Uterus (tissue), 4 donors: ENCODE results near the gene TTC3. TPM values are rescaled to one million over a fixed set of nuclear protein-coding genes. Genes with fewer than 3 reads are reported as not detected.
"Not testable (repeated sequence)": the region's sequence is repeated elsewhere in the genome, so short reads cannot be mapped to it uniquely, and the experiment has no call there.

Experiments used
- DNase-seq, 2 donors: peaks; one replicate each; pipeline ENCODE4 v3.0.0-alpha.2; 2019 to 2020
- H3K27ac ChIP-seq, 2 donors: fragments of 200-600 bp; sonication (generic); 1 replicate in 1 of 2; 2 replicates in 1 of 2; pipeline ENCODE4 v1.5.1; 2016 to 2018
- H3K27me3 ChIP-seq, 2 donors: fragments of 200-600 bp; sonication (generic); one replicate each; pipeline ENCODE4 v1.5.1; 2018 to 2019; ENCODE audit warnings: control low read depth in 1 of 2
- H3K36me3 ChIP-seq, 2 donors: fragments of 200-600 bp; sonication (generic); one replicate each; pipeline ENCODE4 v1.5.1; 2019; ENCODE audit warnings: control low read depth in 1 of 2
- H3K4me1 ChIP-seq, 2 donors: fragments of 200-600 bp; sonication (generic); one replicate each; pipeline ENCODE4 v1.5.1; 2018 to 2019; ENCODE audit warnings: control low read depth in 1 of 2
- H3K4me3 ChIP-seq, 2 donors: fragments of 200-600 bp; sonication (generic); 1 replicate in 1 of 2; 2 replicates in 1 of 2; pipeline ENCODE4 v1.5.1; 2018 to 2019; ENCODE audit warnings: mild to moderate bottlenecking in 1 of 2
- H3K9me3 ChIP-seq, 2 donors: fragments of 200-600 bp; sonication (generic); one replicate each; pipeline ENCODE4 v1.5.1; 2019; ENCODE audit warnings: control low read depth in 1 of 2
- POLR2A ChIP-seq, 2 donors: fragments of 450-650 bp; IDR thresholded peaks; one replicate each; pipeline ENCODE4 v1.6.1; 2016; ENCODE audit warnings: antibody characterized with exemption in 2 of 2, mild to moderate bottlenecking in 1 of 2, moderate library complexity in 1 of 2
- intact Hi-C: fragments of 100-400 bp; cut with DNase I; formaldehyde crosslinking; loops from one replicate; pipeline ENCODE4 v1.15.1; 2023; ENCODE audit warnings: low total_unique reads
- total RNA-seq, 4 donors: library from RNA; depleted of rRNA in 3 of 4; stranded (reverse); fragments of >200 nt in 3 of 4; gene quantifications; one replicate each; pipeline versions ENCODE4 v1.1.0 to v1.2.4, GENCODE V29; 2014 to 2023
- TF ChIP-seq, protein P1 (sequence below), 4 experiments: fragments of 200-600 bp in 2 of 4; fragments of 450-650 bp in 2 of 4; sonication (generic) in 2 of 4; IDR thresholded peaks; one replicate each; pipeline ENCODE4 v1.5.1; 2016 to 2019; ENCODE audit warnings: antibody characterized with exemption in 4 of 4, mild to moderate bottlenecking in 2 of 4, moderate library complexity in 1 of 4
- donor health status: DM: yes; HTN: yes; CAD: no.

Gene TTC3
- total RNA-seq, 4 donors from 2014 or later = 104 to 522 (median 193) TPM

GRCh38 chr21:37045556-37045955 is 27.5 kb upstream of the TTC3 start:
- TF ChIP-seq POLR2A (IDR thresholded peaks at IDR 0.05) = no peak
- TF ChIP-seq, protein P1, sequence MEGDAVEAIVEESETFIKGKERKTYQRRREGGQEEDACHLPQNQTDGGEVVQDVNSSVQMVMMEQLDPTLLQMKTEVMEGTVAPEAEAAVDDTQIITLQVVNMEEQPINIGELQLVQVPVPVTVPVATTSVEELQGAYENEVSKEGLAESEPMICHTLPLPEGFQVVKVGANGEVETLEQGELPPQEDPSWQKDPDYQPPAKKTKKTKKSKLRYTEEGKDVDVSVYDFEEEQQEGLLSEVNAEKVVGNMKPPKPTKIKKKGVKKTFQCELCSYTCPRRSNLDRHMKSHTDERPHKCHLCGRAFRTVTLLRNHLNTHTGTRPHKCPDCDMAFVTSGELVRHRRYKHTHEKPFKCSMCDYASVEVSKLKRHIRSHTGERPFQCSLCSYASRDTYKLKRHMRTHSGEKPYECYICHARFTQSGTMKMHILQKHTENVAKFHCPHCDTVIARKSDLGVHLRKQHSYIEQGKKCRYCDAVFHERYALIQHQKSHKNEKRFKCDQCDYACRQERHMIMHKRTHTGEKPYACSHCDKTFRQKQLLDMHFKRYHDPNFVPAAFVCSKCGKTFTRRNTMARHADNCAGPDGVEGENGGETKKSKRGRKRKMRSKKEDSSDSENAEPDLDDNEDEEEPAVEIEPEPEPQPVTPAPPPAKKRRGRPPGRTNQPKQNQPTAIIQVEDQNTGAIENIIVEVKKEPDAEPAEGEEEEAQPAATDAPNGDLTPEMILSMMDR (IDR thresholded peaks at IDR 0.05) = no peak

GRCh38 chr21:37047079-37047478 is 26.0 kb upstream of the TTC3 start:
- intact Hi-C loops = no loop called here
- H3K4me1 ChIP-seq = no peaks in the 10 kb centered on the region
- H3K4me3 ChIP-seq = no peak overlapping the region
- no peaks in the 10 kb centered on the region for H3K9me3 ChIP-seq
- H3K36me3 ChIP-seq = no peaks in the 10 kb centered on the region
- H3K27ac ChIP-seq = no peak overlapping the region
- no peak for TF ChIP-seq POLR2A (IDR thresholded peaks at IDR 0.05)
- TF ChIP-seq, protein P1 (IDR thresholded peaks at IDR 0.05) = no peak
- DNase-seq = no peak
- no peaks in the 10 kb centered on the region for H3K27me3 ChIP-seq

More at GRCh38 chr21:37045556-37045955, 27.5 kb upstream of the TTC3 start:
- Histone ChIP-seq H3K36me3 (no peaks in the 10 kb centered on the region), H3K27me3 (no peaks in the 10 kb centered on the region), H3K4me3 (no peak overlapping the region), H3K9me3 (no peaks in the 10 kb centered on the region), H3K4me1 (no peaks in the 10 kb centered on the region), H3K27ac (no peak overlapping the region)
- intact Hi-C loops = no loop called here
- no peak for DNase-seq

- H3K9me3 ChIP-seq, intact Hi-C loops, H3K27ac ChIP-seq, H3K4me1 ChIP-seq, DNase-seq, H3K4me3 ChIP-seq, H3K36me3 ChIP-seq, H3K27me3 ChIP-seq: not testable (repeated sequence)
Measured at GRCh38 chr21:37049741-37050140, 23.3 kb upstream of the TTC3 start.

DNA sequence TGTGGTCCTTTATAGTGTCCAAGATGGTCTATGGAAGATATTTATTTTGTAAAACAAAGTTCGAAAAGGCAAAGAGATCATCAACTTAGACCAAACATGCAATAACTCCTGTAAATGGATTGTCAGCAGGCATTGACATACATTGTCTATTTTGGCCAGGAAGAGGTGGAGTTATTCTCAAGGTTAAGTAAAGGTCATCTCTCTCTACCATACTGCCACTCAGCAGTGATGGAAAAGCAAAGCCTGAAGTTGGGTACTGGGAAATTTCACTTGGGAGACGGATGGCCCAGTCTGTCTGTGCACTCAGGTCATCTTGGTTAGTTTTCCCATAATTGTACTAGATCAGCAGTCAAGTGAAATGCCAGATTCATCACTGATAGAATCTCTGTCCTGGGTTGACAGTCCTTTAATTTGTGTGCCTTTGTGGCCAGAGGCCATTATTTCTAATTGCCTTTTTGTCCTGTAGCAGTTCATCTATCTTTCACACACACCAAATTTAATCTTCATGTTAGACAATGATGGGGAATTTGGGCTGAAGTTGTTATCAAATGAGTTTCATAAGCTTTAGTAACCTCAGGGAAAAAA is 17.7 kb upstream of the TTC3 start:
- H3K27me3 ChIP-seq = no peaks in the 10 kb centered on the region
- intact Hi-C loops = no loop called here
- no peak for TF ChIP-seq POLR2A (IDR thresholded peaks at IDR 0.05)
- TF ChIP-seq, protein P1 (IDR thresholded peaks at IDR 0.05) = no peak
- H3K4me3 ChIP-seq = no peak overlapping the region
- H3K9me3 ChIP-seq = no peaks in the 10 kb centered on the region
- H3K27ac ChIP-seq = no peak overlapping the region
- no peaks in the 10 kb centered on the region for H3K36me3 ChIP-seq
- H3K4me1 ChIP-seq = no peaks in the 10 kb centered on the region
- DNase-seq = no peak

DNA sequence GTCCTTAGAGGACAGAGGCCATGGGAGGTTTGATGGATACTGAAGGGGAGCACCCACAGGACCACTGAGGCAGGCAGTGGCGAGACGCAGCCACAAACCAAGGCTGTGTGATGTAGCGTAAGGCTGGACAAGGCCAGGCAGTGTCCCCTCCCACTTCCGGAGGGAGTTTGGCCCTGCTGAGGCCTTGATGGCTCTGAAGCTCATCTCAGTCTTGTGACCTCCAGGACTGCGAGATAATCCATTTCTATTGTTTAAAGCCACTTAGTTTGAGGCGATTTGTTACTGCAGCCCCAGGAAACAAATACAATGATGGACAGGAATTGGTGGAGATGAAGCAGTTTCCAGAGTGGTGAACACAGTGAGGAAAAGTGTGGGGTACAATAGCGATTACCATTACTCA is 15.4 kb upstream of the TTC3 start:
- intact Hi-C loops = no loop called here
- Histone ChIP-seq H3K27me3 (no peaks in the 10 kb centered on the region), H3K27ac (no peak overlapping the region), H3K4me3 (no peak overlapping the region), H3K4me1 (no peaks in the 10 kb centered on the region), H3K9me3 (no peaks in the 10 kb centered on the region), H3K36me3 (no peaks in the 10 kb centered on the region)
- TF ChIP-seq POLR2A (IDR thresholded peaks at IDR 0.05) = no peak
- TF ChIP-seq, protein P1 (IDR thresholded peaks at IDR 0.05) = no peak
- DNase-seq = no peak

DNA sequence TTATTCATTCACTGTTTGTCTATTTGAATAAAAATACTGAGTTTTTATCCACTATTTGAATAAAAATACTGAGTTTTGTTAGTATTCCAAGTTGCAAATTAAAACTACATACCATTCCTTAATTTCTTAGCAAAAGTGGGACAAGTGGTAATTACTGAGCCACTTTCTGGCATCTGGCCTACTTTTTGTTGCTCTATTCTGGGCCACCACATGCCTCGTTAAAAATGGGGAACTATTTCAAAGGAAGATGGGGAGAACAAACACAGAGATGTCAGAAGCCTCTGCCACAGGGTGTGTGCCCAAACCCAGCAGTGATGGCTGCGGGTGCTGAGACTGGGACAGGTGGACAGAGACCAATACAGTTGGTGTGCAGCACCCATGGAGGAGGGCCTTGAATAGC is 14.8 kb upstream of the TTC3 start:
- Histone ChIP-seq H3K9me3 (no peaks in the 10 kb centered on the region), H3K27ac (no peak overlapping the region), H3K4me3 (no peak overlapping the region), H3K4me1 (no peaks in the 10 kb centered on the region), H3K27me3 (no peaks in the 10 kb centered on the region), H3K36me3 (no peaks in the 10 kb centered on the region)
- no peak for DNase-seq
- TF ChIP-seq, protein P1 (IDR thresholded peaks at IDR 0.05) = no peak
- TF ChIP-seq POLR2A (IDR thresholded peaks at IDR 0.05) = no peak
- intact Hi-C loops = no loop called here
